GM18520 (cell line): ENCODE data around the gene PRRT2.
"Not testable (repeated sequence)": the region's sequence is repeated elsewhere in the genome, so short reads cannot be mapped to it uniquely, and the experiment has no call there.

Experiments
- ATAC-seq: cut with Tn5 transposase; IDR thresholded peaks from one replicate; pipeline ENCODE4 v1.9.1; 2021; ENCODE audit not compliant: unreplicated experiment

PRRT2 gene

DNA sequence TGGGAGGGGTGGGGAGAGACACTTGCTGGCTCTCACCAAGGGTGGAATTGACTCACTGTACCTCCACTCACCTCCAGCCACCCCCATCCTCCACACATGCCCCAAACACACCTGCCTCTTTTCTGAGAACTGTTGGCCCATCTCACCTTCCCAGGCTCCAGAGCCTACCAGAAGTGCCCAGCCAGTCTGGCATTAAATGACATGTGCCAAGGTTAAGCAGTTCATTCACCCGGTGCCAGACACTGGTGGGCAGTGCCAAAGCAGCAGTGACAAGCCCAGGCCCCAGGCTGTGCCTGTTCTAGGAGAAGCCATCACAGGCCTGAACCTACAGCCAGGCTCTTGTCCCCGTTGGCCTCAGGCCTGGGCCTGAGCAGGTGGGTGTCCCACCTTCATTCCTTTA lies 19.5 kb downstream of the PRRT2 start:
- no peak for ATAC-seq

- not testable (repeated sequence) for ATAC-seq
Measured at GRCh38 chr16:29833219-29833618, 21.2 kb downstream of the PRRT2 start.

GRCh38 chr16:29834079-29834478 lies 22.1 kb downstream of the PRRT2 start:
- no peak for ATAC-seq

GRCh38 chr16:29835926-29836325 lies 23.9 kb downstream of the PRRT2 start:
- no peak for ATAC-seq

DNA sequence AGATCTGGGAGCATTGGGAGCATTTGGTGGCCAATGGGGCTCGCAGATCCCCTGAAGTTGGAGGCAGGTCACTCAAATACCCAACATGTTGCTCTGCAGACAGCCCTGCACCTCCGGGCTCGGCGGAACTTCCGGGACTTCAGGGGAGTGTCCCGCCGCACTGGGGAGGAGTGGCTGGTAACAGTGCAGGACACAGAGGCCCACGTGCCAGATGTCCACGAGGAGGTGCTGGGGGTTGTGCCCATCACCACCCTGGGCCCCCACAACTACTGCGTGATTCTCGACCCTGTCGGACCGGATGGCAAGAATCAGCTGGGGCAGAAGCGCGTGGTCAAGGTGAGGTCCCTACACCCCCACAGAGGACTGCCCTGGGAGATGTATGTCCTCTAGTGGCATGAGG lies 24.6 kb downstream of the PRRT2 start:
- ATAC-seq: no peak

DNA sequence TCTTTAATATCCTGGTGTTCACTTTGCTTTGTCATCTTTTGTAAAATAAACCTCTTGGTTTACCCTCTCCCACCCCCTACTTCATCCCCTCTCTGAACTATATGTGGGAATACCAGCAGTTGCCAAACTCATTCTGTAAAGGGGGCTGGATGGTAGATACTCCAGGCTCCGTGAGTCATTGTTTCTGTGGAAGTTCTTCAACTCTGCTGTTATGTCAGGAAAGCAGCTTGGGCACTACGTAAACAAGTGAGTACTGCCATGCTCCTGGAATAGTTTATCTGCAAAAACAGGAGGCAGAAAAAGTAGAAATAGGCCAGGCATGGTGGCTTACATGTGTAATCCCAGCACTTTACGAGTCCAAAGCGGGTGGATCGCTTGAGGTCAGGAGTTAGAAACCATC lies 25.8 kb downstream of the PRRT2 start:
- ATAC-seq: no peak

DNA sequence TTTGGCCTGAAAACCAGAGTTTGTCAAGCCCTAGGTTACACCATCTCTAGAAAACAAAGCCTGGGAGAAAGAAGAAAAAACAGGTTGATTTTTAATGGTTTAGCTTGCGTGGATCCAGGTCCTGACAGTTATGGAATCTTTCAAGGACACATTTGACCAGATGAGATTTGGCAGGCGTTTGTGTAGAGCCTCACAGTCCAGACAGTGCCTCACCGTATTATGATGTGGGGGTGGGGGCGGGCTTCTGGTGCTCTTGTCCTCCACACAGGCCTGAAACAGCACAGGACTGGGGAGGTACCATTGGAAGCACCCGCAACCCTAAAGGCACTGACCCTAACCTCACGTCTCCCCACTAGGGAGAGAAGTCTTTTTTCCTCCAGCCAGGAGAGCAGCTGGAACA lies 27.8 kb downstream of the PRRT2 start:
- ATAC-seq: no peak

DNA sequence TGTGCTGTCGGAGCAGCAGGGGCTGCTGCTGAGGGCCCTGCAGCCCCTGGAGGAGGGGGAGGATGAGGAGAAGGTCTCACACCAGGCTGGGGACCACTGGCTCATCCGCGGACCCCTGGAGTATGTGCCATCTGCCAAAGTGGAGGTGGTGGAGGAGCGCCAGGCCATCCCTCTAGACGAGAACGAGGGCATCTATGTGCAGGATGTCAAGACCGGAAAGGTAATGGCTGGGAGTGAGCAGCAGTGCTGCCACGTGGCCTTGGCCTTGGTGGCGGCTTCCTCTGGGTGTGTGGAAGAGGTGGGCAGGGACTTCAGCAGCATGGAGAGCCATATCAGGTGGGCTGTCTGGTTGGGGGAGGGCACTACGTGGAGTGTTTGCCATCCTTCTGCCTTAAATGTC lies 28.2 kb downstream of the PRRT2 start:
- ATAC-seq: no peak

DNA sequence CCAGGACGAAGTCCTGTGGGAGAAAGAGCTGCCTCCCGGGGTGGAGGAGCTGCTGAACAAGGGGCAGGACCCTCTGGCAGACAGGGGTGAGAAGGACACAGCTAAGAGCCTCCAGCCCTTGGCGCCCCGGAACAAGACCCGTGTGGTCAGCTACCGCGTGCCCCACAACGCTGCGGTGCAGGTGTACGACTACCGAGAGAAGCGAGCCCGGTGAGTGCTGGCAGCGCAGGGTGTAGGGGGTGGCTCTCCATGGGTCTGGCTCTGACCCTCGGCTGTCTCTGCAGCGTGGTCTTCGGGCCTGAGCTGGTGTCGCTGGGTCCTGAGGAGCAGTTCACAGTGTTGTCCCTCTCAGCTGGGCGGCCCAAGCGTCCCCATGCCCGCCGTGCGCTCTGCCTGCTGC lies 29.6 kb downstream of the PRRT2 start:
- ATAC-seq: no peak

DNA sequence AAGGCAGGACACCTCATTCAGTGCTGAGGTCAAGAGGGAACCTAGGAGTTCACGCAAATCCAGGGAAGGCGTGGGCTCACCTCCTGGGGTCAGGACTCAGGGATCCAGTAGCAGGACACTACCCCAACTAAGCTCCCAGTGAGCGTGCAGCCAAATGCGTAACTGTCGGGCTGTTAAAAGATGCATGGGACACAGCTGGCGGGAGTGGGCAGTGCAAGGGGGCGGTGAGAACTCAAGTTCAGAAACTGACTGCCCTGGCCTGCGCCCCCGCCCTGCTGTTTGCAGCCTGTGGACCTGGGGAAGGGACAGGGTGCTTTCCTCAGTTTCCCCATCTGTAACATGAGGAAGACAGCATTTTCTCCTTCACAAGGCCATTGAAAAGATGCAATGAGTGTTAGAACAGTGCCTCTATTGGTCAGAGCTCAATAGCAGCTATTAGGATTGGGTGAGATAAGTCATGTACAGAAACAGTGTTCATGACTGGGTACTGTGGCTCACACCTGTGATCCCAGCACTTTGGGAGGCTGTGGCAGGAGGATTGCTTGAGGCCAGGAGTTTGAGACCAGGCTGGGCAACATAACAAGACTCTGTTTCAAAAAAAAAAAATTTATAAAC lies 30.8 kb downstream of the PRRT2 start:
- no peak for ATAC-seq

- no peak for ATAC-seq
Measured at GRCh38 chr16:29843931-29844330, 31.9 kb downstream of the PRRT2 start.

GRCh38 chr16:29844575-29845331 lies 32.8 kb downstream of the PRRT2 start:
- ATAC-seq: no peak

DNA sequence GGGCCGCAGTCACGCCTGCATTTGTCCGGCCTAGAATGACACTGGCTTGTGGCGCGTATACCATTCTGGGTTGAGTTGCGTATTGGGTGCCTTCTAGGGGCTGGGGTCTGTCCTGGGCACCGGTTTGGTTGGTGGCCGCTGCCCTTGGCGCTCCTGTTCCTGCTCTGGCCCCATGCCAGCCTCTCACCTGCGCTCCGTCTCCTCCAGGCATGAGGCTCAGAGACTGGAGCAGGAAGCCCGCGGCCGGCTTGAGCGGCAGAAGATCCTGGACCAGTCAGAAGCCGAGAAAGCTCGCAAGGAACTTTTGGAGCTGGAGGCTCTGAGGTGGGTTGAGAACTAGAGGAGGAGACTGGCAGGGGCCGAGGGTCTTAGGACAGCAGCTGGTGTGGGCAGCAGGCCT lies 33.7 kb downstream of the PRRT2 start:
- no peak for ATAC-seq

DNA sequence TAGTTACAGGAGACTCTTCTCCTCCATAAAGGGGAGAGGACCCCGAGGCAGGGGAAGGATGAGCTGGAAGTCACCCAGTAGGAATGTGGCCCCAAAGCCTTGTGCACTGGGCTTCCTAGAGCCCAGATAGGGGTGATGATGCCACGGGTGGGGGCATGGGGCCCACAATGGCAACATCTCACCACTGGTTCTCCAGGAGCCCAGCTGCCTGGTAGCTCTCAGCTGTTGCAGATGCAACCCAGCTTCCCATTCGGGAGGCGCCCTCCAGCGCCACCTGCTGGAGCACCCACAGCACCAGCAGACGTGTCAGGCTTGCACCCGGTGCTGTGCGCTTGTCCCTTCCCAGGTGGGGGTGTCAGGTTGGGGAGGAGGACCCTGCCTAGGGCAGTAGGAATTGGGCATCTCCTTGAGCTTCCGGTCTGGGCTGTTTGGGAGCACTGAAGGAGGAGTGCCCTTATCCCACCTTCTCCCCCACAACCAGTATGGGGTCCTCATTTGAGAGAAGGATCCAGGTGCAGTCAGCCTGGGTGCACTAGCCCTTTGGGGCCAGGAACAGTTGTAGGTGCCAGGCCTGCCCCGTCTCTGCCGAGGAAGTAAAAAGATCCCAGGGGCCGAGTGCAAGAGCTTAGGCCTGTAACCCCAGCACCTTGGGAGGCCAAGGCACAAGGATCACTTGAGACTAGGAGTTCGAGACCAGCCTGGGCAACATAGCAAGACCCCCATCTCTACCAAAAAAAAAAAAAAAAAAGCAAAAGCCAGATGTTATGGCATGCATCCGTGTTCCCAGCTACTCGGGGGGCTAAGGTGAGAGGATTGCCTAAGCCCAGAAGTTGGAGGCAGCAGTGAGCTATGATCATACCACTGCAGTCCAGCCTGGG lies 36.7 kb downstream of the PRRT2 start:
- ATAC-seq: no peak

DNA sequence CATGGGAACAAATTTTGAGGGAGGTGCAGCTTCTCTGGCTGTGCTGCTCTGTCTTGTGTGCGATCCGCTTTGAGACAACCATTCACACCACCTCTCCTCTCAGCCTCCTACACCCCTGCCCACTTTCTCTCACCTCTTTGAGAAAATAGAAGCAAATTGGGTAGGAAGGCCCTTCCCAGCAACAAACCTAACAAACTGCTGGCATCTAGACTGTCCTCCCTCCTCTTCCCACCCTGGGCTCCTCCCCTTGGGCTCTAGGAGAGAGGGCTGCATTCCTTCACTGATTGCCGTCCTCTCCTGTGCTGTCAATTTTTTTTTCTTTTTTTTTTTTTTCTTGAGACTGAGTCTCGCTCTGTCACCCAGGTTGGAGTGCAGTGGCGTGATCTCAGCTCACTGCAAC lies 37.5 kb downstream of the PRRT2 start:
- no peak for ATAC-seq

GRCh38 chr16:29850998-29851397 lies 39.0 kb downstream of the PRRT2 start:
- ATAC-seq: no peak

GRCh38 chr16:29852654-29853053 lies 40.7 kb downstream of the PRRT2 start:
- ATAC-seq: no peak

DNA sequence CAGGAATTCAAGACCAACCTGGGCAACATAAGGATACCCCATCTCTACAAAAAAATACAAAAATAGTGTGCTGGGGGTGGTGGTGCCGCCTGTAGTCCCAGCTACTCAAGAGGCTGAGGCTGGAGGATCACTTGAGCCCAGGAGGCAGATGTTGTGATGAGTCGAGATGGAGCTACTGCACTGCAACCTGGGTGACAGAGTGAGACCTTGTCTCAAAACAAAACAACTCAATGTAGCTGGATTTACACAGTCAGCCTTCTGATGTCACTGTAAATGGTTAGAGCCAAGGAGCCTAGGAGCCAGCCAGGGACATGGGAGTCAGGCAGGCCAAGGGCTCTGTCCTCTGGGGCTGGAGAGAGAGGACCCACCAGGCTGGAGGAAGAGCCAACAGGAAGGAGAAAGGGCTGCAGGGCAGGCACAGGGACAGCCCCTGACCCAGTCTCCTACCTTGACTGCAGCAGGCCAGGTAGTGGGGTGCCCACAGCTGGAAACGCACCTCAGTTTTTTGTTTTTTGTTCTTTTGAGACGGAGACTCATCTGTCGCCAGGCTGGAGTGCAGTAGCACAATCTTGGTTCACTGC lies 42.6 kb downstream of the PRRT2 start:
- ATAC-seq: no peak

DNA sequence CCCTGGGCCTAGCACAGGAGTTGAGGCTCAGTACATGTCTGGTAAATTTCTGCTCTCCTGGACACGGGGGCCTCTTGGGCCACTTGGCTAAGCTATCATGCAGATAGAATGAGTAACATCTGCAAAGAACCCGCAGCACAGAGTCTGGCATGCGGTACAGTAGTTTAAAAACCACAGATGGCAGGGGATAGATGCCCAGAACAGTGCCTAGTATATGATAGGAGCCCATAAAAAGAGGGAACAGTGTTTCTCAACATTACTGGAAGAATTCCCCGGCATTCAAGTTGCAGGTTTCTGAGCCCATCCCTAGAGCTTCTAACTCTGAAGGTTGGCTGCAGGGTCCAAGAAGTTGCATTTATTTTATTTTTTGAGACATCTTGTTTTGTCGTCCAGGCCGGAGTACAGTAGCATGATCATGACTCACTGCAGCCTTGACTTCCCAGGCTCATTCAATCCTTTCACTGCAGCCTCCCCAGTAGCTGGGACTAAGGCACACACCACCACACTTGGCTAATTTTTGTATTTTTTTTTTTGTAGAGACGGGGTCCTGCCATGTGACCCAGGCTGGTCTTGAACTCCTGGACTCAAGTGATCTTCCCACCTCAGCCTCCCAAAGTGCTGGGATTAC lies 45.3 kb downstream of the PRRT2 start:
- no peak for ATAC-seq

DNA sequence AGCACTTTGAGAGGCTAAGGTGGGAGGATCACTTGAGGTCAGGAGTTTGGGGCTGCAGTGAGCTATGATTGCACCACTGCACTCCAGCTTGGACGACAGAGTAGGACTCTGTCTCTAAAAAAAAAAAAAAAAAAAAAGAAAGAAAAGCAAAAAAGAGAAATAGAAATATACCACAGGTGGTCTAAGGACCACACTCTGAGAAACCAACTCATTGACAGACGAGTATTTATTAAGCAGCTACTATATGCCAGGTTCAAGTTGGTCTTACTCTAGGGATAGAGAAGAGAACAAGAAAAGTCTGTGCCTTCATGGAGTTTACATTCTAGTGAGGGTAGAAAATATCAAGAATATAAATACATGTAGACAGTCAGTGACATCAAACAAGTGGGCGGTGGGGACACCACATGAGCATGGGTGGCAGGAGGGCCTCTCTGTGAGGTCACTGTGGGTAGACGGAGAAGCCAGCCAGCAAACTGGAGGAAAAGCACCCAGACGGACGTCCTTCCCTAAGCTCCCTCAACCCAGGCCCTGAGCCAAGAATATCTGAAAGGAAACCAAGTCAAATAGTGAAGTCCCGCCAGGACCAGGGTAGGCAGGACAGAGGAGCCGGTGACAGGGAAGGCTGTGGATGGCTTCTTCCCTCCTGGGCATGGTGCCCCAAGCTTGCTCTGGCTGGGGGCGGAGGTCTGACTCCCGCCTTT lies 46.3 kb downstream of the PRRT2 start:
- no peak for ATAC-seq
